GM19023 (cell line): Measurements from ENCODE around the gene S100A1.
"Not testable (repeated sequence)": the region's sequence is repeated elsewhere in the genome, so short reads cannot be mapped to it uniquely, and the experiment has no call there.

Experiments
- ATAC-seq: cut with Tn5 transposase; IDR thresholded peaks from one replicate; pipeline ENCODE4 v1.9.1; 2021; ENCODE audit warnings: mild to moderate bottlenecking, moderate library complexity; ENCODE audit not compliant: unreplicated experiment

The S100A1 gene

DNA sequence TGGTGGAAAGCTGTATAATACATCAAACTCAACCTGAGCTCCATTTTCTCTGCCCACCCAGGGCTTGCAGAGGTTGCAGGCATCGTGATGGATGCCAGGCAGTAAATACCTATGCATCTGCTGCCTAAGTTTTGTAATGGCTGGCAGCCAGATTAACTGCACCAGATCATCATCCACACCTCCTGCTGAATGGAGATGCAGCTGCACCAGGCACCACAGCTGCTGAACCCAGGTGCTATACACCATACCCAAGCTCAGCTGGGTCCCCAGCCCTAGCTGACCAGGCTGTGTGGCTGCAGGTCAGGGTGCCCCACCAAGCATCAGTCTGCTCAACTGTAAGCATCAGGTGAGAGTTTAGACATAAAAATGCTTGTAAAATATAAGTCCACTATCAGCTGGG, 23.5 kb downstream of the S100A1 start:
- no peak for ATAC-seq

DNA sequence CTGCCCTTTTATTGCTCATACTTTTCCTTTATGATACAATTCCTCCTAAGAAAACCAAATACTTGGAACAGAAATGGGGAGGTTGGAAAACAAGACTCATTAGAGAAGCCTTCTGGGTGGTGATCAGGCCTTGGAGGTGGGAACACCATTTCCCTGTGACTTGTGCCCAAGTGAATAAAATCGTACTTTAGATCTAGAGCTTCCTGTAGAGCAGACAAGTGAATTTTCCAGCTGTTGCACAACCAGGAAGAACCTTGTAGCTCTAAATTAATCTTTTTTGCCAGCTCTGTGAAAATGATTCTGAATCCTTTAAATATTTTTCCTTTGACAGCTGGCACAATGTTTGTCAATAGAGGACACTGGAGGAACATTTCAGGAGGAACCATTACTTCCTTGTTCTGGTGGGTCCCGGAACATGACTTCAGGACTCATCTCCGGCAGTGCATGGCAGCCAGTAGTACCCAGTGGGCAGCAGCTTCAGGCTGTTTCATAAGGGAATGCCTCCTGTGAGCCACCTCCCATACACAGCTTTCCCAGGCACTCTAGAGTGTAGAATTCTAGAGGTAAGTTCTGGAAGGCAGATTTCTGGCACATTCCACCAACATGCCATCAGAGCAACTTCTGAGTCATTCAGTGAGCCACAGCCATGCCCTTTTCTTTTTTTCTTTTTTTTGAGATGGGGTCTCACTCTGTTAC, 24.7 kb downstream of the S100A1 start:
- no peak for ATAC-seq

GRCh38 chr1:153655333-153655732, 27.1 kb downstream of the S100A1 start:
- ATAC-seq = no peak

DNA sequence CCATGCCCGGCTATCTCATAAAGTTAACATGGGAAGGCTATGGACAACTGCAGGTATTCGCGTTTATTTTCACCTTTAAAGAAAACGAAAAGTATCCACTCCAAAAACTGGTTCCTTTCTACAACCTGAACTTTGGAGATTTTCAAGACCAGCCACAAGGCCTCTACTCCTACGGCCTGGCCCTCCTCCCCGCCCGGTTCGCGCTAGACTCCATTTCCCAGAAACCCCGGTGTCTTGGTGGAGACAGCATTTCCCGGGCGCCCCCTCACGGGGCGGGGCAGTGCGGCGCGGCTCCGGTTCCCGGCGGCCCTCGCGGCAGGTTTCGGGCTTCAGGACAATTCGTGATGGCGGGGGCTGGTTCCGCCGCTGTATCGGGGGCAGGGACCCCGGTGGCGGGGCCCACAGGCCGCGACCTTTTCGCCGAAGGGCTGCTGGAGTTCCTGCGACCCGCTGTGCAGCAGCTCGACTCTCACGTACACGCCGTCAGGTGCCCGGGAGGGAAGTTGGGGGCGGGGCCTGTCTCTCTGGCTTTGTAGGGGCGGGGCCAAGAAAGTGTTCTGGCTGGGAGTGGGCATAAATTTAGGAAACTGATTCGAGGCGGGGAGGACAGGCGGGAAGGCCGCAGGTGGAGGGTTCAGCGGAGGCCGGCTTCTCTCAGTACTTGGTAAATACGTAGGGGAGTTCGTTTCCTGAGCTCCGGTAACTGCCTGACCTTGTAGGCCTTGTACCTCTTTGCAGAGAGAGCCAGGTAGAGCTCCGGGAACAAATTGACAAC, 30.4 kb downstream of the S100A1 start, which contains the start of gene SNAPIN:
TSS of gene SNAPIN (plus strand) at position 304 of the 775 bp plus-strand sequence. CDS start at position 345, 41 bp downstream.
- ATAC-seq = peak; percentile 90

- ATAC-seq = no peak
Measured at GRCh38 chr1:153659175-153659534, 30.9 kb downstream of the S100A1 start.

DNA sequence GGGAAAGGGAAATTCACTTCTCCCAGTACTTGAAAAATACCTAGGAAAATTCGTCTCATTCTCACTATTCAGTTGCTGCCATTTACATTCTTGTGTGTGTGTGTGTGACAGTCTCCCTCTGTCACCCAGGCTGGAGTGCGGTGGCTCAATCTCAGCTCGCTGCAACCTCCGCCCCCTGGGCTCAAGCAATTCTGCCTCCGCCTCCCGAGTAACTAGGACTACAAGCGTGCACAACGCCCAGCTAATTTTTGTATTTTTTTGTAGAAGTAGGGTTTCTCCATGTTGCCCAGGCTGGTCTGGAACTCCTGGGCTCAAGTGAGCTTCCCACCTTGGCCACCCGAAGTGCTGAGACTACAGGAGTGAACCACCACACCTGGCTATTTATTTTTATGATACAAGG, 31.4 kb downstream of the S100A1 start:
- ATAC-seq = no peak

DNA sequence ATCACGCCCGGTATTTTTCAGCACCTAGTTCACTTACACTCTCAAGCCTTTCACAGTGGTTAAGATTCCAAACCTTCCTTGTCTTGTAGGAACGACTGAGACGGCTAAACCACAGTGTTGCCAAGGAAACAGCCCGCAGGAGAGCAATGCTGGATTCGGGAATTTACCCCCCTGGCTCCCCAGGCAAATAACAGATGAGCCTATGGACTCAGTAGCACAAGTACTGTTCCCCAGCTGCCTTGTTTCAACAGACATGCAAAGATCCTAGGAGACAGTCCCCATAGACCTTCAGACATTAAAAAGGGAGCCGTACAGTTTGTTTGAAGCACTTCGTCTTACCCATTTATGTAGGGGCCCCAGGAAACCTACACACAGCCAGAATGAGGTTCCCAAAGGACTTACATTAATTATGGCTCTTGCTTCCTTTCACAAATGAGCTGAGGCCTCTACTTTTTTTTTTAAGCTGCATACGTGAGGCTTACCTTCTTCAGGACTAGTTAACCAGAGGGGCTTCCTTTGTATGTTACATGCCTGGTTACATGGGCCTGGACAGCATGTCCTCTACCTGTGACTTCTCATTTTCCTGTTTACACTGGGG, 33.0 kb downstream of the S100A1 start:
- ATAC-seq = no peak

- ATAC-seq = no peak
Measured at GRCh38 chr1:153662269-153662668, 34.0 kb downstream of the S100A1 start.

- no peak for ATAC-seq
Measured at GRCh38 chr1:153663211-153663610, 35.0 kb downstream of the S100A1 start.

GRCh38 chr1:153667439-153667838, 39.2 kb downstream of the S100A1 start:
- ATAC-seq = no peak

GRCh38 chr1:153668672-153669071, 40.4 kb downstream of the S100A1 start:
- not testable (repeated sequence) for ATAC-seq

DNA sequence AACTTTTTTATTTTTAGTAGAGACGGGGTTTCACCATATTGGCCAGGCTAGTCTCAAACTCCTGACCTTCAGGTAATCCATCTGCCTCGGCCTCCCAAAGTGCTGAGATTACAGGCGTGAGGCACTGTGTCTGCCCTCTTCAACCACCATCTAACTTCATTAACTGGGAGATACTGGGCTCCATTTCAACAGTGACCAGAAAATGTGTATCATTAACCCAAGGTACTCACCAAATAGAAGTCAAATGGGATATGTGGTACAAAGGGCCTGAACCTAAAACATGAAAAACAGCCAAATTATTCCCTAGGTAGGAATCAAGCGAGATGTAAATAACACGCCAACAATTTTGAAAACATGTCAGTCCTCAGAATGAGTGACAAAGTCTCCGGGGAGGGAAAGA, 41.4 kb downstream of the S100A1 start:
- ATAC-seq = no peak

GRCh38 chr1:153670257-153670858, 42.1 kb downstream of the S100A1 start:
- no peak for ATAC-seq

GRCh38 chr1:153670859-153671627, 42.8 kb downstream of the S100A1 start, which contains the start of gene ILF2:
Gene ILF2 (minus strand): TSS chr1:153670993. CDS start chr1:153670922, 71 bp downstream.
- peak; percentile 86 for ATAC-seq

- peak; percentile 15 for ATAC-seq
Measured at GRCh38 chr1:153671628-153672353, 43.6 kb downstream of the S100A1 start.

GRCh38 chr1:153673511-153673910, 45.3 kb downstream of the S100A1 start:
- no peak for ATAC-seq

DNA sequence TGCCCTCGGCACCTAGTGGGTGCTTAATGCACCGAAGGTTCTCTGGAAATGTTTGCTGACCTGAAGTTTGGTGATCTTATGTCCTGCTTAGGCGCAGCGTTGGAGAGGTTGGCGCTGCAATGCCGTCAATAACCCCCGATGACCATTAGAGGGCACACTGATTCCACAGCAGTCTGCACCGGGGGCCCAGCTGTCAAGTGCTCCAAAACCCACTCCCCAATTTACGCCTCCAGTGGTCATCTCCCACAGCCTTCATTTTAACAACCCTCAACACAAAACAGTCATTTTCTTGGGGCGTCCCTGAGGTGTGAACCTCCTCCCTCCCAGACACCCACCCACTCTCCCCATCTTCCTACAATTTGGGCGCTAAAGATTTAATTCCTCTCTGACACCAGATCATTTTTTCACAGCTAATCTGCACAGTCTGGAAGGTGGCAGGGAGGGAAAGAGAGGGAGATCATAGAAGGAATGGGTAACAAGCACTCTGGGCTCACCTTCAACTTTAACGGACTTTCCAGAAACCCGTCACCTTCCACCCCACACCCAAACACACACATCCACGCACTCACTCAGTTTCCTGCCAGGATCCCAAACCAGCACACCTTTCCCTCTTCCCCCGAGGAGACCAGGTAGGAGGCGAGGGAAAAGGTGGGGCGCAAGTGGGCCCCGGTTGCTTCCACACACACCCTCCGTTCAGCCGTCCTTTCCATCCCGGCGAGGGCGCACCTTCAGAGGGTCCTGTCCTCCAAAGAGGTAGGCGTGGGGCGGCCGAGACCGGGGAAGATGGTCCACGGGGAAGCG, 49.7 kb downstream of the S100A1 start:
- no peak for ATAC-seq

GRCh38 chr1:153678519-153679336, 50.5 kb downstream of the S100A1 start, which contains the start of gene NPR1:
Gene NPR1 (plus strand): TSS chr1:153678688. CDS start chr1:153679109, 421 bp downstream.
- ATAC-seq = no peak
